ENCODE data around the gene TRIM2.

DNA sequence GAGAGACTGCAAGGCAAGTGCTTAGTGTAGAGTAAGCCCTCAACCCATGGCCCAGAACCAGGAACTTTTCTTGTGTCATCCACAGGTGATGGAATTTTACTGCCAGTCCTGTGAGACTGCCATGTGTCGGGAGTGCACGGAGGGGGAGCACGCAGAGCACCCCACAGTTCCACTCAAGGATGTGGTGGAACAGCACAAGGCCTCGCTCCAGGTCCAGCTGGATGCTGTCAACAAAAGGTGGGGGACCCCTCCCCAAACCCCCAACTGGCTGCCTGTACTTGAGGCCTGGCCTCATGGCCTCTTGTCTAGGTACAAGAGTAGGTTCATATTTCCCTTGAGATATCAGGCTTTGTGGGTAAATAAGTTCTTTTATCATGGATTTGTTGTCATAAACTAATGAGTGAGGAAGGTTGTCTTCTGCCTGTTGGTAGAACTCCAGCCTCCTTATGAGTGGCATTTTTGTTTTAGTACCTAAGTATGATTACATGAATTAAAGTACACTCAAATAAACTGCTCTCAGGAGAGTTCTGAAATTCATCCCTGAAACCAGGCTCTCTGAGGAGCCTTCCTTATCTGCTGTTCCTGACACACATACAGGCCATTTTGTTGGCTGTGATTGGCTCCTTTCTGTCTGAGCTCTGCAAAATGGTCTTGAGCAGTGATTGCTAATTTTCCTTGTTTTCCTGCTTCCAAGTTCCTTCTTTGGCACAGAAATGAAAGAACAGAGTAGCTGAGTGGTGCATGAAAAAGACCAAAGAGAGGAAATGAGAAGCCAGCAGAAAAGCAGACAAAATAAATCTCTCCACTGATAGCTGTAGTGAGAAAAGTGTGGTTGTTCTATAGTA lies 88.9 kb downstream of the TRIM2 start:
- TF ChIP-seq POLR2A (IDR thresholded peaks at IDR 0.05): no peak
- TF ChIP-seq, protein P1, sequence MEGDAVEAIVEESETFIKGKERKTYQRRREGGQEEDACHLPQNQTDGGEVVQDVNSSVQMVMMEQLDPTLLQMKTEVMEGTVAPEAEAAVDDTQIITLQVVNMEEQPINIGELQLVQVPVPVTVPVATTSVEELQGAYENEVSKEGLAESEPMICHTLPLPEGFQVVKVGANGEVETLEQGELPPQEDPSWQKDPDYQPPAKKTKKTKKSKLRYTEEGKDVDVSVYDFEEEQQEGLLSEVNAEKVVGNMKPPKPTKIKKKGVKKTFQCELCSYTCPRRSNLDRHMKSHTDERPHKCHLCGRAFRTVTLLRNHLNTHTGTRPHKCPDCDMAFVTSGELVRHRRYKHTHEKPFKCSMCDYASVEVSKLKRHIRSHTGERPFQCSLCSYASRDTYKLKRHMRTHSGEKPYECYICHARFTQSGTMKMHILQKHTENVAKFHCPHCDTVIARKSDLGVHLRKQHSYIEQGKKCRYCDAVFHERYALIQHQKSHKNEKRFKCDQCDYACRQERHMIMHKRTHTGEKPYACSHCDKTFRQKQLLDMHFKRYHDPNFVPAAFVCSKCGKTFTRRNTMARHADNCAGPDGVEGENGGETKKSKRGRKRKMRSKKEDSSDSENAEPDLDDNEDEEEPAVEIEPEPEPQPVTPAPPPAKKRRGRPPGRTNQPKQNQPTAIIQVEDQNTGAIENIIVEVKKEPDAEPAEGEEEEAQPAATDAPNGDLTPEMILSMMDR (IDR thresholded peaks at IDR 0.05): no peak

All from thyroid gland (tissue), 4 donors.